Hepatocyte (in vitro differentiated cells): Measurements from ENCODE around the gene CNIH3. TPM values are rescaled to one million over a fixed set of nuclear protein-coding genes. Genes with fewer than 3 reads are reported as not detected.
A peak's percentile ranks its signal among the peaks of the same experiment; 100 is the strongest.

ENCODE experiments used
- DNase-seq: peaks from one replicate; pipeline ENCODE4 v3.0.0-alpha.2; 2016; ENCODE audit warnings: low spot score
- H2AFZ ChIP-seq: fragments of 200-600 bp; sonication (generic); 2 replicates; pipeline ENCODE4 v1.6.0; 2016; ENCODE audit warnings: antibody characterized with exemption, mild to moderate bottlenecking
- H3K27ac ChIP-seq: fragments of 200-600 bp; sonication (generic); 2 replicates; pipeline ENCODE4 v1.5.1; 2016; ENCODE audit warnings: mild to moderate bottlenecking
- H3K27me3 ChIP-seq: fragments of 200-600 bp; sonication (generic); 2 replicates; pipeline ENCODE4 v1.6.1; 2016
- H3K36me3 ChIP-seq: fragments of 200-600 bp; sonication (generic); replicated peaks from 2 replicates; pipeline ENCODE4 v1.5.1; 2016; ENCODE audit warnings: low read depth; ENCODE audit not compliant: insufficient read depth
- H3K4me1 ChIP-seq: fragments of 200-600 bp; sonication (generic); 2 replicates; pipeline ENCODE4 v1.5.1; 2016; ENCODE audit warnings: mild to moderate bottlenecking, moderate library complexity; ENCODE audit not compliant: insufficient read depth
- H3K4me2 ChIP-seq: fragments of 200-600 bp; sonication (generic); 2 replicates; pipeline ENCODE4 v1.6.0; 2016
- H3K4me3 ChIP-seq: fragments of 200-600 bp; sonication (generic); 2 replicates; pipeline ENCODE4 v1.5.1; 2016; ENCODE audit warnings: mild to moderate bottlenecking
- H3K79me2 ChIP-seq: fragments of 200-600 bp; sonication (generic); 2 replicates; pipeline ENCODE4 v1.6.0; 2017; ENCODE audit warnings: mild to moderate bottlenecking
- H3K9me2 ChIP-seq: fragments of 200-600 bp; sonication (generic); replicated peaks from 2 replicates; pipeline ENCODE4 v1.6.0; 2017; ENCODE audit warnings: mild to moderate bottlenecking; ENCODE audit not compliant: insufficient read depth
- H3K9me3 ChIP-seq: fragments of 200-600 bp; sonication (generic); 2 replicates; pipeline ENCODE4 v1.5.1; 2016; ENCODE audit warnings: low read depth, mild to moderate bottlenecking
- H4K20me1 ChIP-seq: fragments of 200-600 bp; sonication (generic); 2 replicates; pipeline ENCODE4 v1.6.0; 2016; ENCODE audit warnings: mild to moderate bottlenecking; ENCODE audit not compliant: insufficient read depth, poor library complexity, severe bottlenecking
- EZH2 ChIP-seq: fragments of 200-600 bp; sonication (generic); IDR thresholded peaks from 2 replicates; pipeline ENCODE4 v1.6.1; 2016; ENCODE audit warnings: antibody characterized with exemption, mild to moderate bottlenecking, borderline replicate concordance
- EZH2phosphoT487 ChIP-seq: fragments of 200-600 bp; sonication (generic); IDR thresholded peaks from one replicate; pipeline ENCODE4 v1.6.1; 2018; ENCODE audit warnings: antibody characterized with exemption, mild to moderate bottlenecking, low read depth, moderate library complexity; ENCODE audit not compliant: unreplicated experiment, severe bottlenecking
- WGBS: methylation state at CpG from one replicate; pipeline ENCODE4 v1.1.6; 2016; ENCODE audit warnings: low lambda C conversion rate; ENCODE audit errors: missing lambda C conversion rate; 5-methylcytosine and 5-hydroxymethylcytosine counted together
- polyA plus RNA-seq: library from polyadenylated mRNA; unstranded; fragments of >200 nt; fragmentation: Nextera tagmentation; extraction: Ambion mirVana; gene quantifications from 2 replicates; pipeline ENCODE4 v1.2.1, GENCODE V29; 2016
- total RNA-seq: library from RNA; depleted of rRNA; stranded (reverse); fragments of >200 nt; gene quantifications from 2 replicates; pipeline ENCODE4 v1.2.3, GENCODE V29; 2014
- TF ChIP-seq, protein P1 (sequence below): fragments of 200-600 bp; sonication (generic); IDR thresholded peaks from 2 replicates; pipeline ENCODE4 v1.5.1; 2016; ENCODE audit warnings: antibody characterized with exemption, mild to moderate bottlenecking; ENCODE audit not compliant: poor library complexity

Gene CNIH3
- total and polyA plus RNA-seq, 2 experiments from 2014 or later, result 2.8 to 3.5 TPM

DNA sequence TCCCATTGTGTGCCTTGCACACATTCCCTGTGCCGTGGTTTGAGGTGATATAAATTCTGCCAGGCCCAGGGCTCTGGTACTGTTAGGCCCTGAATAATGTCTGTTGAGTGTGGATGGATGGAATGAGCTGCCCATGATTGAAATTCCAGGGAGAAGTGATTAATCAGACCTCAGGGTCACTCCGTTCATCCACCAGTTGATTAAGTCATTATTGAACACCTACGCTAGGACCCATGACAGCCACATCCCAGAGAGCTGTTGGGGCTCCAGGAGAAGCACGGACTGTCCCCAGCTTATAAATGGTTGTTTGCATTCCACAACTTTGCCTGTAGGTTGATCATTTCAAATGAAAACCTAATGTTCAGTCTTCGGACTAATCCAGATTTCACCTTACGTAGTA is 98.4 kb downstream of the CNIH3 start:
- TF ChIP-seq EZH2, result no peak
- no peak for TF ChIP-seq EZH2phosphoT487
- TF ChIP-seq, protein P1, sequence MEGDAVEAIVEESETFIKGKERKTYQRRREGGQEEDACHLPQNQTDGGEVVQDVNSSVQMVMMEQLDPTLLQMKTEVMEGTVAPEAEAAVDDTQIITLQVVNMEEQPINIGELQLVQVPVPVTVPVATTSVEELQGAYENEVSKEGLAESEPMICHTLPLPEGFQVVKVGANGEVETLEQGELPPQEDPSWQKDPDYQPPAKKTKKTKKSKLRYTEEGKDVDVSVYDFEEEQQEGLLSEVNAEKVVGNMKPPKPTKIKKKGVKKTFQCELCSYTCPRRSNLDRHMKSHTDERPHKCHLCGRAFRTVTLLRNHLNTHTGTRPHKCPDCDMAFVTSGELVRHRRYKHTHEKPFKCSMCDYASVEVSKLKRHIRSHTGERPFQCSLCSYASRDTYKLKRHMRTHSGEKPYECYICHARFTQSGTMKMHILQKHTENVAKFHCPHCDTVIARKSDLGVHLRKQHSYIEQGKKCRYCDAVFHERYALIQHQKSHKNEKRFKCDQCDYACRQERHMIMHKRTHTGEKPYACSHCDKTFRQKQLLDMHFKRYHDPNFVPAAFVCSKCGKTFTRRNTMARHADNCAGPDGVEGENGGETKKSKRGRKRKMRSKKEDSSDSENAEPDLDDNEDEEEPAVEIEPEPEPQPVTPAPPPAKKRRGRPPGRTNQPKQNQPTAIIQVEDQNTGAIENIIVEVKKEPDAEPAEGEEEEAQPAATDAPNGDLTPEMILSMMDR, result no peak
- H3K9me3 ChIP-seq, result no peaks in the 10 kb centered on the region
- H3K27ac ChIP-seq, result no peak overlapping the region
- WGBS, result 97% methylated on average over 6 of the region's 6 CpGs
- H2AFZ ChIP-seq, result no peak overlapping the region
- no peaks in the 10 kb centered on the region for H3K27me3 ChIP-seq
- peaks cover 10% of the 10 kb centered on the region for H3K4me1 ChIP-seq
- H3K79me2 ChIP-seq, result no peaks in the 10 kb centered on the region
- DNase-seq, result no peak
- H3K36me3 ChIP-seq, result no peaks in the 10 kb centered on the region
- H4K20me1 ChIP-seq, result no peaks in the 10 kb centered on the region
- no peak overlapping the region for H3K4me3 ChIP-seq
- no peak overlapping the region for H3K4me2 ChIP-seq
- no peaks in the 10 kb centered on the region for H3K9me2 ChIP-seq

DNA sequence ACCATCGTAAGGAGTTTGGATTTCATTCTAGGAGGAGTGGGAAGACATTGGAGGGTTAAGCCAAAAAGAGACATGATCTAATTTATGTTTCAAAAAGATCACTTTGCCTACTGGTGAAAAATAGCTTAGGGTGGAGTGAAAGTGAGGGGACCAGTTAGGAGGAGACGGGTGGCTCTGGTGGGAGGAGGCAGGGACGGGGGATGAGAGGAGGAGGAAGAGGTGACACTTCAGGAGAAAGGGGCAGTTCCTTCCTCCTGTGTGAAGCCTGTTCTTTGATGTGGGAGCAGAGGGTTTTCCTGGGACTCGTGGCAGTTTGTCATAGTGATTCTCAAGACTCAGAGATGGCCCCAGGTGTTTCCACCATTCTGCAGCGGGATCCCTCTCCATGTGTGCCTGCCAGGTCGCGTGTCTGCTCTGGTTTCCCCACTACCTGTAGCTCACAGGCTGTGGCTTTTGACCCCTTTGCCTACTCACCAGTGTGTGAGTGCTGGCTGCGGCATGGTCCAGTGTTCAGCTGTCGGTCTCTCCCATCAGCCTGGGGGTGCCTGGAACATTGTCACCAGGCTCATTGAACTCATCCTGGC is 102.4 kb downstream of the CNIH3 start:
- Histone ChIP-seq H2AFZ (no peak overlapping the region), H3K36me3 (no peaks in the 10 kb centered on the region), H3K27me3 (no peaks in the 10 kb centered on the region), H3K79me2 (no peaks in the 10 kb centered on the region), H3K4me1 (peaks cover 2% of the 10 kb centered on the region), H3K4me2 (no peak overlapping the region), H3K9me3 (no peaks in the 10 kb centered on the region), H3K27ac (no peak overlapping the region), H4K20me1 (no peaks in the 10 kb centered on the region), H3K4me3 (no peak overlapping the region), H3K9me2 (no peaks in the 10 kb centered on the region)
- TF ChIP-seq, protein P1, result no peak
- no peak for TF ChIP-seq EZH2phosphoT487
- TF ChIP-seq EZH2, result no peak
- no peak for DNase-seq
- 89% methylated on average over 9 of the region's 9 CpGs for WGBS

- no peaks in the 10 kb centered on the region for H3K79me2 ChIP-seq
- no peaks in the 10 kb centered on the region for H3K9me3 ChIP-seq
- no peak for DNase-seq
- 60% methylated on average over 4 of the region's 4 CpGs for WGBS
- H3K36me3 ChIP-seq, result no peaks in the 10 kb centered on the region
- H2AFZ ChIP-seq, result no peak overlapping the region
- no peak overlapping the region for H3K4me2 ChIP-seq
- H3K4me3 ChIP-seq, result no peak overlapping the region
- H4K20me1 ChIP-seq, result no peaks in the 10 kb centered on the region
- H3K4me1 ChIP-seq, result no peaks in the 10 kb centered on the region
- no peaks in the 10 kb centered on the region for H3K9me2 ChIP-seq
- TF ChIP-seq EZH2phosphoT487 (no peak), EZH2 (no peak)
- H3K27me3 ChIP-seq, result no peaks in the 10 kb centered on the region
- H3K27ac ChIP-seq, result no peak overlapping the region
Observed at GRCh38 chr1:224719716-224720115, 103.6 kb downstream of the CNIH3 start.

DNA sequence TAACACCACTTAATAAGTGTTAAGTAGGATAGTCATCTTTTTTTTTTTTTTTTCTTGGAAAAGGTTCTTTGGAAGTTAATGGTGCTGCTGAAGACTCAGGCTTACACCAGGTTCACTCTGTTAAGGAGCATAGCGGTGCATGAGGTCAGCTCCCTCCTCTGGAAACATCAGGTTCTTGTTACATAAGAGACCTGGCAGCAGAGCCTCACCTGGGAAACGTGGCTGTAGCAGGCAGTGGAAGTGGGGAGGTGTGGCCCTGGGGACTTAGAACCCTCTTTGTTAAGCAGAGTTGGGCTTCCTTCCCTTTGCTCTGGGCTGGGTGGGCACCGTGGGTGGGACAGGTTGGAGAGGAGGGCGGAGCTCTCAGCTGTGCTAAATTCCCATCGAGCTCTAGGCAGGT is 104.1 kb downstream of the CNIH3 start:
- Histone ChIP-seq H3K27ac (no peak overlapping the region), H3K4me3 (no peak overlapping the region), H3K4me2 (no peak overlapping the region), H3K9me3 (no peaks in the 10 kb centered on the region), H3K9me2 (no peaks in the 10 kb centered on the region), H2AFZ (no peak overlapping the region), H3K36me3 (no peaks in the 10 kb centered on the region), H3K79me2 (no peaks in the 10 kb centered on the region), H3K27me3 (no peaks in the 10 kb centered on the region), H4K20me1 (no peaks in the 10 kb centered on the region), H3K4me1 (no peaks in the 10 kb centered on the region)
- TF ChIP-seq, protein P1, result no peak
- no peak for TF ChIP-seq EZH2phosphoT487
- TF ChIP-seq EZH2, result no peak
- peak; percentile 27 for DNase-seq
- WGBS, result 58% methylated on average over 5 of the region's 5 CpGs
